Measurements from ENCODE around the gene MAD2L1BP. TPM values are rescaled to one million over a fixed set of nuclear protein-coding genes. Genes with fewer than 3 reads are reported as not detected.
A peak's percentile ranks its signal among the peaks of the same experiment; 100 is the strongest.

The MAD2L1BP gene, protein sequence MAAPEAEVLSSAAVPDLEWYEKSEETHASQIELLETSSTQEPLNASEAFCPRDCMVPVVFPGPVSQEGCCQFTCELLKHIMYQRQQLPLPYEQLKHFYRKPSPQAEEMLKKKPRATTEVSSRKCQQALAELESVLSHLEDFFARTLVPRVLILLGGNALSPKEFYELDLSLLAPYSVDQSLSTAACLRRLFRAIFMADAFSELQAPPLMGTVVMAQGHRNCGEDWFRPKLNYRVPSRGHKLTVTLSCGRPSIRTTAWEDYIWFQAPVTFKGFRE
- total RNA-seq (32.3 and 34.9 TPM in 2 replicates), polyA plus RNA-seq (62.0 and 63.5 TPM in 2 replicates), polyA minus RNA-seq (45.6 and 45.8 TPM in 2 replicates), Bru-seq, nascent RNA (percentile 66 among the genes with signal in this experiment), BruChase-seq, experiment 1, labeled RNA remaining after a 6-hour chase (percentile 62 among the genes with signal in this experiment), BruChase-seq, experiment 2, labeled RNA remaining after a 2-hour chase (percentile 71 among the genes with signal in this experiment)
- polyA plus RNA-seq (2011; cell fraction: cytosol; rRNA removed), result 49.8 and 50.7 TPM in 2 replicates
- 26.7 and 29.3 TPM in 2 replicates for polyA plus RNA-seq (2011; cell fraction: nucleus; rRNA removed)
- polyA plus RNA-seq (2012), result 20.8 and 29.5 TPM in 2 replicates
- polyA minus RNA-seq (2011; cell fraction: cytosol; rRNA and poly(A)+ RNA removed), result 17.9 TPM
- 8.0 and 13.0 TPM in 2 replicates for polyA minus RNA-seq (2011; cell fraction: nucleus; rRNA and poly(A)+ RNA removed)
- long read RNA-seq, transcript MAD2L1BP-201 (3 exons, 1,301 nt), result major isoform, 74 of 80 reads
- long read RNA-seq, partial matches to known transcripts, result 1 of 80 reads
- long read RNA-seq, other reads (novel, unspliced or antisense), result 4 of 80 reads

GRCh38 chr6:43635387-43636307 is at the start of gene MAD2L1BP:
MAD2L1BP (plus strand) TSS chr6:43635840; CDS start chr6:43635876, 36 bp downstream.
- DNase-seq (ENCODE audit: low read depth, low spot score) (peak; percentile 76), FAIRE-seq (peak; percentile 90)
- no peaks in the 10 kb centered on the region for H3K9me1 ChIP-seq (replicated peaks; ENCODE audit: control insufficient read depth, extremely low read depth, insufficient read depth, low read length)
- intact Hi-C loops (cut with micrococcal nuclease) (loop anchor here (1.0 kb wide), 1 partner anchor 10 kb away; the partner anchor contains the start of gene RSPH9), dilution Hi-C loops (cut with MboI; ENCODE audit: extremely low pct_ligation_motif_present, low sequenced_read_pairs) (no loop called here)
- H3K4me1 ChIP-seq (ENCODE audit: control insufficient read depth, extremely low read depth, insufficient read depth, low read length), result peaks cover 10% of the 10 kb centered on the region
- H3K36me3 ChIP-seq (ENCODE audit: control insufficient read depth in 2 of 2, extremely low read depth in 1 of 2, insufficient read depth in 2 of 2, low read length in 2 of 2), result peaks cover 10 to 12% of the 10 kb centered on the region in 2 experiments
- POLR2A ChIA-PET, result interaction anchor here (0.6 kb wide), 1 partner anchor 465 kb away, joined by 10 read pairs; no protein-coding TSS in a partner anchor
- peak within 1 kb of the TSS; percentile 71 to 91 (median 81) for H3K4me3 ChIP-seq (replicated peaks in 1 of 3; ENCODE audit: insufficient read depth in 1 of 3, low read depth in 1 of 3, low read length in 3 of 3)
- no peaks in the 10 kb centered on the region for H4K20me1 ChIP-seq (replicated peaks; ENCODE audit: control insufficient read depth, extremely low read depth, insufficient read depth, low read length)
- H3K79me2 ChIP-seq (ENCODE audit: control insufficient read depth, insufficient read depth, low read length), result peaks cover 41% of the 10 kb centered on the region
- H3K4me2 ChIP-seq (ENCODE audit: insufficient read depth, low read length), result peak within 1 kb of the TSS; percentile 86
- peak within 1 kb of the TSS; percentile 69 for H2AFZ ChIP-seq (ENCODE audit: low read depth, low read length)
- peak within 1 kb of the TSS; percentile 79 for H3K9ac ChIP-seq (replicated peaks; ENCODE audit: extremely low read depth, insufficient read depth, low read length)
- H3K27ac ChIP-seq (ENCODE audit: insufficient read depth, low read depth, low read length), result peak within 1 kb of the TSS; percentile 57
- BruUV-seq (replicated peaks), result no TSS peak
- H3K27me3 ChIP-seq (ENCODE audit: control insufficient read depth in 2 of 2, insufficient read depth in 2 of 2, low read length in 2 of 2), result no peaks in the 10 kb centered on the region
- CTCF ChIA-PET, result interaction anchor here (0.8 to 1.5 kb wide), 7 partner anchors 8 to 443 kb away, joined by 3 to 5 read pairs (median 4); partner anchors contain the start of gene RSPH9
- H3K9me3 ChIP-seq (replicated peaks; ENCODE audit: control insufficient read depth, insufficient read depth, low read length), result no peaks in the 10 kb centered on the region
- no peak for TF ChIP-seq CTCF (IDR thresholded peaks at IDR 0.05; ENCODE audit: extremely low read depth in 1 of 2, insufficient read depth in 1 of 2, low read depth in 1 of 2, low read length in 2 of 2)
- peak; percentile 98 for TF ChIP-seq POLR2A (IDR thresholded peaks at IDR 0.05; ENCODE audit: low read depth, low read length)
- peak; percentile 94 for TF ChIP-seq POLR2AphosphoS5 (IDR thresholded peaks at IDR 0.05; ENCODE audit: insufficient read depth, low read depth, low read length)
